COR-L47 (cell line): ENCODE measurements around the gene MPPE1.
A peak's percentile ranks its signal among the peaks of the same experiment; 100 is the strongest.
"Not testable (repeated sequence)": the region's sequence is repeated elsewhere in the genome, so short reads cannot be mapped to it uniquely, and the experiment has no call there.

Experiments
- DNase-seq: peaks from one replicate; lab custom pipeline; 2025; lab: John Stamatoyannopoulos, UW

The MPPE1 gene

GRCh38 chr18:11857177-11857887 lies 50.8 kb downstream of the MPPE1 start:
- DNase-seq: no peak

GRCh38 chr18:11854554-11854953 lies 53.6 kb downstream of the MPPE1 start:
- DNase-seq: not testable (repeated sequence)

- DNase-seq: no peak
Measured at GRCh38 chr18:11851806-11852337, 56.2 kb downstream of the MPPE1 start.

GRCh38 chr18:11851146-11851805 lies 56.8 kb downstream of the MPPE1 start, which contains the start of gene CHMP1B:
Gene CHMP1B, plus strand, starts transcription at chr18:11851413. Its CDS starts 99 bp downstream, at chr18:11851512.
- DNase-seq: peak; percentile 97

GRCh38 chr18:11850821-11851145 lies 57.3 kb downstream of the MPPE1 start:
- DNase-seq: no peak

GRCh38 chr18:11849841-11850634 lies 58.1 kb downstream of the MPPE1 start:
- DNase-seq: peak; percentile 46

GRCh38 chr18:11849279-11849678 lies 58.8 kb downstream of the MPPE1 start:
- DNase-seq: no peak

- no peak for DNase-seq
Measured at GRCh38 chr18:11847811-11848210, 60.3 kb downstream of the MPPE1 start.

- DNase-seq: no peak
Measured at GRCh38 chr18:11845654-11846053, 62.5 kb downstream of the MPPE1 start.

- no peak for DNase-seq
Measured at GRCh38 chr18:11844436-11844835, 63.7 kb downstream of the MPPE1 start.

GRCh38 chr18:11842562-11842961 lies 65.6 kb downstream of the MPPE1 start:
- DNase-seq: no peak

- no peak for DNase-seq
Measured at GRCh38 chr18:11840493-11840892, 67.6 kb downstream of the MPPE1 start.

GRCh38 chr18:11839556-11839955 lies 68.6 kb downstream of the MPPE1 start:
- no peak for DNase-seq

- DNase-seq: no peak
Measured at GRCh38 chr18:11834772-11835171, 73.3 kb downstream of the MPPE1 start.
